GM18951 (cell line): Measurements from ENCODE around the gene SLC22A4.

Experiments used
- POLR2A ChIP-seq: IDR thresholded peaks from 4 replicates; pipeline ENCODE4 v1.6.1; 2011; ENCODE audit warnings: mild to moderate bottlenecking; ENCODE audit not compliant: insufficient read length, insufficient read depth; ENCODE audit errors: extremely low read depth
- in situ Hi-C: fragments of 300-500 bp; cut with MboI; formaldehyde crosslinking; loops from one replicate; pipeline ENCODE4 v1.12.0; 2022; ENCODE audit warnings: low sequenced_read_pairs, mixed read lengths, inconsistent platforms; ENCODE audit not compliant: unreplicated experiment

Gene SLC22A4

DNA sequence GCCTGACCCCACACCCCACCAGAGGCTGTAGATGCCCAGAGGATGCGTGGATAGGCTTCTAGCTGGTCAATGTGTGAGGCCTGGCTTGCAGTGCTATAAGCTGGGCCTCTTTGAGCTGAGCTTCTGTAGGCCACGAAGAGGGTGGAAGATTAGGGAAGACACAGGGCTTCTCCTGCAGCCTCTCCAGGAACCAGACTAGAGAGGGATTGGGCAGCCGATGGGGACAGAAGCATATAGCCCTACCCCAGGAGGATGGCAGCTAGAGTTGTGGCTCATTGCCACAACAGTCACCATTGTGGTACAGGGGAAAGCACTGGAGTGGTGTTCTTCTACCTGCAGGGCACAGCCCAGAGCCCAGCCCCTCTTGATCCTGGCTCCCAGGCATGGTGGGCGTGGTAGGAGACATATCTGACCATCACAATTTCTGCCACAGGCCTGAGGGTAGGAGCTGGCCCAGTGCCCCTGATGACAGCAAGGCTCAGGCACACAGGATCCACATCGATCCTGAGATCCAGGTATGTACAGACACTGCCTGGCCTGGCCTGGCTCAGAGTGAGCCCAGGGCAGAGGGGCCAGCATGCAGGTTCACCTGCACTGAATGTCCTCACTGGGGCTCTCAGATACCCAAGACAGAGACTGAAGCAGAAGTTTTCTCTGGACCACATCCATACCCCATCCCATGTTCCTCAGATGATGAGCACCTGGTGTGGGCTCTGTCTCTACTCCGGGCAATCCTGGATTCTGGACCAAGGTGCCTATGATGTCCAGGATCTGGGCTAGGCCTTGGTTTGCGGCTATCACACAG, 28.0 kb upstream of the SLC22A4 start:
- in situ Hi-C loops, result no loop called here
- TF ChIP-seq POLR2A, result no peak

DNA sequence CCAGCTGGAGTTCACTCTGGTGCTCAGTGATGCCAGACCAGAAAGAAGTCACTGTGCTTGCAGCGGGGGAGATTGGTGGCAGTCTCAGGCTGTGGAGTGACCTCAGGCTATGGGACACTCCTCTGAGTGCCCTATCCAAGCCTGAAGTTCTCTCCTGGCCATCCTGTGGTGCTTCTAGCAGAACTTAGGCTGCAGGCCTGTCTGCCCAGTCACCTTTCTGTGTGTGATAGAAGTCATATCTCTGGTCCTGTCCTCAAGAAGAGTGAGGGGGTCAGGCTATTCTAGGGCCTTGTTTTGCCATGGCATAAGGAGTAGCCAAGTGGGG, 27.4 kb upstream of the SLC22A4 start:
- TF ChIP-seq POLR2A, result no peak
- in situ Hi-C loops, result no loop called here

DNA sequence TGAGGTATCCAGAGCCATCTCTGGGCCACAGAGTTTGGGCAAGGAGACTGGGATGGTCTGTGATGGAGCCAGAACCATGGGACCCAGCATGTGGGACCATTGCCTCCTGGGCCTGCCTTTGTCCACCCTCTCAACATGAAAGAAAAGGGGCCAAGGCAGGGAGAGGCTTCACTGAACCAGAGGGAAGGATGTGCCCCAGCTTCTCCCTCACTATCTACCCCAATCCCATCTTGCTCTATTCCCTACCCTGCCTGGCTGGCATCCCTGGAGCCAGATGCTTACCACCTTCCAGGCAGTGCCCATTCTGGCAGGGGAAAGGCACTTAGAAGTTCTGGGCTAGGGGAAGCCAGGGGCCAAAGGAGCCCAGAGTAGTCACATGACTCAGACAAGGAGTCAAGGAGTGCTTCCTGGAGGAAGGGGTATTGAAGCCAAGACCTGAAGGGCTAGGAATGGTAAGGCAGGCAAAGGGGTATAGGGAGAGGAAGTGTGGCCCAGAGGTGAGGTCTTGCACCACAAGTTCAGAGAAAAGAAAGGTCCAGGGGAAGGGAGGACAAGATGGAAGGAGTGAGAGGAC, 26.9 kb upstream of the SLC22A4 start:
- in situ Hi-C loops, result no loop called here
- no peak for TF ChIP-seq POLR2A

DNA sequence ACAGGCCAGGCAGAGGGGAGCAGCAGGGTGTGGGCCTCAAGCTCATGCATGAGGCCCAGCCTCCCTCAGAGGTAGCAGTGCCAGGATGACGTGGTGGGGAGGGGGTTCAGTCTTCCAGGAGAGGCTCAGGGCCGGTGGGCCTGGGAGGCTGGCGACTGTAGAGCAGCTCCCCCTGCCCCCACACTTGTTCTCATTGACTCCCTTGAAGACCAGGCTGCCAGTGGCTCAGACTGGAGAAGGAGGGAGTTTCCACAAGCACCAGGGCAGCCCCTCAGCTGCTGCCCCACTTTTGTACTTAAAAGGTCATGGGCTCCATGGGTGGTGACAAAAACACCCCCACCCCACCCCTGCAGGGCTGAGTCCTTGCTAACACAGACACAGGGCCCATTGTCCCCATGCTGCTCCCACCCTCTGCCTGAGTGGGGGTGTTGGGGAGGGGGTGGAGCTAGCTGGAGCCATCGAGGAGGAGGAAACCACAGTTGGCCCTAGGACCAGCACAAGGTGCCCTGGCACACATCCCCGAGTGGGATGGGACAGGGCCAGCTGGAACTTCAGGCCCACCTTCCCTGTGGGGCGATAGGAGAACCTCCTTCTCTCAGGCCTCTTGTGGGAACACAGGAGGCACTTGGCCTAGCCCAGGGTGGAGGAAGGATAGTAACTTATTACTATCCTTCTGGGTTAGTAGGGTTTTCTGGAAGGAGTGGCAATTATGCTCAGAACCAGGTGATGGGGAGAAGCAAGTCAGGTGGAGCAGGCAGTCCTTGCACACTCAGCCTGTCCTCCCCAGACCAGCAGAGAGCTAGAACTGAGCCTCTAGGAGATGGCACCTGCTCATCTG, 26.0 kb upstream of the SLC22A4 start:
- in situ Hi-C loops, result no loop called here
- TF ChIP-seq POLR2A, result no peak

DNA sequence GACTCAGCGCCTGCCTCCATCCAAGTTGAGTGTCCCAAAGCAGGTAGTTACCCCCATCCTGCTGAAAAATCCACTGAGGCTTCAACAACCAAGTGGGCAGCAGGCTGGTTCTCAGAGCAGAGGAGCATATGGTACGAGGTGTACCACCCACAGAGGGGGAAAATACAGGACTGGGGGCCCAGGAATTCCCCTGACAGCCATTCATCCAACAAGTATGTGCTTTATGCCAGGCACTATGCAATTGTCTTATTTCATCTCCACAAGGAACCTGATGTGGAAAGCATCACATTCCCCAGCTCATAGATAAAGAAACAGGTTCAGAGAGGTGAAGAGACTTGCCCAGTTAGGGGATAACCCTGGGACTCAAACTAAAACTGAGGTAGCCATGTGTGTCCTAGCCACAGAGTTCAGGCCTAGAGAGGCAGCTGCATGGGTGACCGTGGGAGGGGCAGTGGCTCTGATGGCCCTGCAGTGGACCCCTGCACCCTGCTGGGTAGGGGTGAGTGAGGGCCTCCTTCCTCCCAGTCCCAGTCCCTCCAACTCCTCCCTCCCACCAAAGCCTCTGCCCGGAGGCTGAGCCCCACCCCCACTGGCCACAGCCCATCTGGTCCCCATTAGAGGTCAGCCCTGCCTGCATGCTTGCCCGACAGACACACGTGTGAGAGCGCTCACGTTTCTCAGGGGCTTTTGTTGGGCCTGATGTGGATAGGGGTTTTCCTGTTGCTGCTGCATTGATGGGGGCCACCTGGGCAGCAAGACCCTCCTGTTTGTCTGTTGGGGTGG, 25.2 kb upstream of the SLC22A4 start:
- in situ Hi-C loops, result no loop called here
- TF ChIP-seq POLR2A, result no peak

DNA sequence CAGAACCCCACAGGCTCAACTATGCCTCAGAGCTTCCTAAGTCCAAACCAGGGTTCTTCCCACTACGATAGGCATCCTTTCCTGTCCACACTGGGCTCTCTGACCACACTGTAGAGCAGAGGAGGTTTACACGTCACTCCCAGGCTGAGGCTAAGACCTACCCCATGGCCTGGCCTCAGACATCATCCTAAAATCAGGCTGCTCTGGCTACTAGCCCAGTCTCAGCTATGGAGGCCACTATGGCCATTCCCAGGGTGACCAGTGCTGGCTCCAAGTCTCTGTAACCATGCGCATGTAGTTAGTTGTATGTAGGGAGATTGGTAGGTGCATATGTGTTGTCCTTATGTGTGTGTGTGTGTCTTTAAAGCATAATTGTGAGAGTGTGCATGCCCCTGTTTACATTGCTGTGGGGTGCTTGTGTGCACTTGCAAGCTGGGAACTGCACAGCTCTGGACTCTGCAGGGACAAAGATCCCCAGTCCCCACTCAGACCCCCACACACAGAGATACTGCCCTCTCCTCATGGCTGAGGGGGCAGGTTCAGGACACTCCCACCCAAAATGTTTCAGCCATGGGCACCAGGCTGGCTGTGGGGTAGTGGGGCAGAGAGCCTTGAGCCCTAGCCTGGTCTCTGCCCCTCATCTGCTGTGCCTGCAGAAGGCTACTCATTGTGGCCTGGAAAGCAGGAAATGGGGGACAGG, 24.4 kb upstream of the SLC22A4 start:
- in situ Hi-C loops, result no loop called here

DNA sequence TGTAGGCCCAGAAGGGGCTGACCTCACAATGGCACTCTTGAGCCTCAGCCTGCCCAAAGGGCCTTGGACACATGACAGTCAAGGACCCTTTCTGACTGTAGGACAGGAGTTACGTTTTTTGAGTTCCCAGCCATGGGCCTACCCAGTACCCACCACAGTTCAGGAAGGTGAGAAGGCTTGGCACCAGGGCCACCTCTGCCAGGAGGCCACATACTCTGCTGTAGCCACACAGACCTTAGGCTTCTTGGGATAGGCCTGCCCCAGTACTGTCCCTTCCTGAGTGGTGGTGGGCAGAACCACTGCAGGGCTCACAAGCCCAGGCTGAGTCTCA, 23.9 kb upstream of the SLC22A4 start:
- in situ Hi-C loops, result no loop called here
- TF ChIP-seq POLR2A, result no peak

More for the DNA sequence above, 24.4 kb upstream of the SLC22A4 start:
- TF ChIP-seq POLR2A, result no peak

DNA sequence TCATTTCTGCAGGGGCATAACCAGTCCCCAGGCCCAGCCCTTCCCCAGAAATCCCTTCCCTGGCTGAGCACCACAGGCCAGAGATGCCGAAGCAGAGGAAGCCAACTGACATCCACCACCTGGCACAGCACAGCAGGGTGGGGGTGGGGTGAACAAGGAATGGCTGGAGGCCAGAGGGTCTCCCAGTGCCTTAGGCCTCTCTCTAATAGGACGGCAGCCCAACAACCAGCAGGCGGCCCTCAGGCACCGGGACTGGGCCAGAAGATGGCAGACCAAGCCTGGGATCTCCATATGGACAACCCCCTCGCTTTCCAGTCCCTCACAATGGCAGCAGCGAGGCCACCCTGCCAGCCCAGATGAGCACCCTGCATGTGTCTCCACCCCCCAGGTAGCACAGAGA, 23.5 kb upstream of the SLC22A4 start:
- TF ChIP-seq POLR2A, result no peak
- in situ Hi-C loops, result no loop called here

DNA sequence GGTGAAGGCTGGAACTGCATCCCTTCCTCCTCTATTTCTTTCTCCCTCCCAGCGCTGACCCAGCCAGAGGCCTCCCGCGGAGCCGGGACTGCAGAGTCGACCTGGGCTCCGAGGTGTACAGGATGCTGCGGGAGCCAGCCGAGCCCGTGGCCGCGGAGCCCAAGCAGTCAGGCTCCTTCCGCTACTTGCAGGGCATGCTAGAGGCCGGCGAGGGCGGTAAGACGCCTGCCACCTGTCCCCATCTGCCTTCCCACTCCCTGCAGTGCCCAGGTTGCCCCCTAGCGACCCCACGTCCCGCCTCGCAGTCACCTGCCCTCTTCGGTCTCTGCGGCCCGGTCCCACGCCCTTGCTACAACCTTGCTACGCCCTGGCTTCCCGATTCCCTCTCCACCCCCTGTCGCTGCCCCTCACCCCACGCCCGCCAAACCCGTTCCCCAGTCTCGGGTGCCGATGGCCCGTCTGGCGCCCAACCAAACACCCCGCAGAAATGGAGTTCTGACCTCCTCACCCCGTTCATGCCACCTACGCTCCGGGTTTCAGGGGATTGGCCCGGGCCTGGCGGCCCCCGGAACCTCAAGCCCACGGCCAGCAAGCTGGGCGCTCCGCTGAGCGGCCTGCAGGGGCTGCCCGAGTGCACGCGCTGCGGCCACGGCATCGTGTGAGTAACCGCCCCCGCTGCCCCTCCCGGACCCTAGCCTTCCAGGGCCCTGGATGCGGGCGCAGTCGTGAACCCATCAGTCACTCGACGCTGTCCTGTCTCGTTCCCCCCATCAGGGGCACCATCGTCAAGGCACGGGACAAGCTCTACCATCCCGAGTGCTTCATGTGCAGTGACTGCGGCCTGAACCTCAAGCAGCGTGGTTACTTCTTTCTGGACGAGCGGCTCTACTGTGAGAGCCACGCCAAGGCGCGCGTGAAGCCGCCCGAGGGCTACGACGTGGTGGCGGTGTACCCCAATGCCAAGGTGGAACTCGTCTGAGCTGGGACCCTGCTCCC, 22.6 kb upstream of the SLC22A4 start:
- TF ChIP-seq POLR2A, result no peak
- in situ Hi-C loops, result no loop called here

DNA sequence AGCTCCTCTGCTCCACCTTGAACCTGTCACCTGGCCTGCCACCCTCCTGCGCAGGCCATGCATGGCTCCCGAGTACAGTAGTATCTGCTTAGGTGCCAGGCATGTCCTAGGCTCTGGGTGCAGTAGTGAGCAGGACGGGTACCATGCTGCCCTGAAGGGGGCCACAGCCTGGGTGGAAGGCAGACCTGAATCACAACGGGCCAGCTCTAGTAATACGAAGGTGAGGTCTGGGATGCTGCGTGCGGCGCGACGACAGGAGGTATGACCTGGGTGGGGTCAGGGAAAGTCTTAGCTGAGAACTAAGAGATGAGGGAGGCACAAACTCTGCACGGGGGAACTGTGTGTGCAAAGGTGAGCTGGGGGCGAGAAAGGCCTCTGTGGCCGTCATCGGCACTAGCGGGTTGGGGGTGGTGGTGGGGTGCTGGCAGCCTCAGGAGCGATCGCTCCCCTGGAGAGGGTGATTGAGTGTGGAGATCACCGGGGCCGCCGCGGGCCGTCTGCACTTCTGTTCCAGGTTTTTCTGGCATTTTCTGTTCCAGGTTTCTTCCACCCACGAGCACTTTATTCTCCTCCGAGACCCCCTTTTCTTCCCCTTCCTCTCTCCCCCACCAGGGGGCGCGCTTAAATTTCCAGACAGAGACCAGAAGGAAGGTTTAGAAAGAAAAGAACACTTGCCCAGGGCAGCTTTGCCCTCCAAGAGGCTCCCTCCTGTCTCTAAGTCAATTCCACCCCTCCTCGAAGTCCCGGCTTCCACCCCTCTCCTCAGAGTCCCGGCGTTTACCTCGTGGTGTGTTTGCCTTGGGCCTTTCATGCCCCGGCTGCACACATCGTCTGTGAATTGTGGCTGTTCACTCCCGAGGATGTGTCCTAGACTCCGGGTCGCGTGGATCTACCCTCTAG, 21.6 kb upstream of the SLC22A4 start:
- in situ Hi-C loops, result no loop called here

DNA sequence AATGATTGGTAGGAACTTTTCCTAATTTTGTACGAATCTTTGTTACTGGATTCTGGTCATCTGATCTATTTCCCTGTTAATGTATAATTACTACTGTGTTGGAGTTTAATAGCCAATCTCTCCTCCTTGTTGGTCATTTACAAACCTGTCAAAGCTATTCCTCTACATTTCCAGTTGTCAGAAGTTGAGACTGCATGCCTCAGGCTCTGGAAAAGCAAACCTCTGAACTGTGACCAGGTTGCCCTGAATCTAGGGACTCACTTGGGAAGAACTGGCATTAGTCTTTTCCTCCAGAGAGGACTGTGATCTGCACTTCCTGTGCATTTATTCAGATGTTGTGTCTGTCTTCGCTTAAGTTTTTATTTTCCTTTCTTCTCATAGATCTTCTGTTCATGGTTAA, 20.6 kb upstream of the SLC22A4 start:
- in situ Hi-C loops, result no loop called here
- no peak for TF ChIP-seq POLR2A

More for the DNA sequence above, 21.6 kb upstream of the SLC22A4 start:
- no peak for TF ChIP-seq POLR2A
